Measurements from ENCODE around the gene ITGB5.

The ITGB5 gene

DNA sequence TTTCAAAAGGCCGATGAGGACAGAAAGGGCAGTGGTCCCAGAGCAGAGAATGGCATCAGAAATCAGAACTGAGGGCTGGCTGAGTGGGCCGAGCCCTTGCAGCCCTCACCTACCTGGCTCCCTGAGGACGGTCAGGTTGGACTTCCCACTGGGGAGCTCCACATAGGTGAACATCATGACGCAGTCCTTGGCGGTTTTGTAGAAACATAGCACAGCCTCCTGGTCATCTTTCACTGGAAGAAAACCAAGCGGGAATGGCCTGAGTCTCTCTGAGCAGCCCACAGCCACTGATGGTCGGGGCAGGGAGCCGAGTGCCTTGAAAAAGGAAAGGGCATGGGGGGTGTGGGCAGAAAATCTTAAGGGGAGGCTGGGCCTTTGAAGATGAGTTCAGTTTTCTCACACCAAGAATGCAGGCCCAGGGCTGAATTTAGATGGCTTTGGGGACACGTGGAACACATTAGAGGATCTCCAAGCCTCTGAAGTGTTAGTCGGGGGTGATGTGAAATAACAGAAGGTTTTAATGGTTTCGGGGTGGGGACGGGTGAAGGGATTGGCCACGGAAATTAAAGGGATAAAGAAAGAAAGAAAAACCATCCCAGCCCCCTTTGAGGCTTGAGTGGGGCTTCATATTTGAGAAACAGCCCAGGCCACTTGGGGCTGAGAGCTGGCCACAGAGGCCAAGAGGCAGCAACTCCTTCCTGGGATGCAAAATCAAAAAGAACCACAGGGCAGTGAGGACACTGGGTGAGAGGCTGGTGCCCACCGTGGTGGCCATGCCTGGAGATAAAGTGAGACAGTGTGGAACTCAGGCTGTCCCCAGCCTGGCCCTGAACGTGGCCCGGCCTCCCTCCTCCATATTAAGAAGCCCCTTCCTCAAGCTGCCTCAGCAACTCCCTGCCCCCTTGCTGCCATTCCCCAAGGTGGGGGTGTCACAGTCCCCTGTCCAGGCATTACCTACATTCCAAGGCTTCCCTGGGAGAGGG is 120.8 kb downstream of the ITGB5 start:
- TF ChIP-seq, protein P1, sequence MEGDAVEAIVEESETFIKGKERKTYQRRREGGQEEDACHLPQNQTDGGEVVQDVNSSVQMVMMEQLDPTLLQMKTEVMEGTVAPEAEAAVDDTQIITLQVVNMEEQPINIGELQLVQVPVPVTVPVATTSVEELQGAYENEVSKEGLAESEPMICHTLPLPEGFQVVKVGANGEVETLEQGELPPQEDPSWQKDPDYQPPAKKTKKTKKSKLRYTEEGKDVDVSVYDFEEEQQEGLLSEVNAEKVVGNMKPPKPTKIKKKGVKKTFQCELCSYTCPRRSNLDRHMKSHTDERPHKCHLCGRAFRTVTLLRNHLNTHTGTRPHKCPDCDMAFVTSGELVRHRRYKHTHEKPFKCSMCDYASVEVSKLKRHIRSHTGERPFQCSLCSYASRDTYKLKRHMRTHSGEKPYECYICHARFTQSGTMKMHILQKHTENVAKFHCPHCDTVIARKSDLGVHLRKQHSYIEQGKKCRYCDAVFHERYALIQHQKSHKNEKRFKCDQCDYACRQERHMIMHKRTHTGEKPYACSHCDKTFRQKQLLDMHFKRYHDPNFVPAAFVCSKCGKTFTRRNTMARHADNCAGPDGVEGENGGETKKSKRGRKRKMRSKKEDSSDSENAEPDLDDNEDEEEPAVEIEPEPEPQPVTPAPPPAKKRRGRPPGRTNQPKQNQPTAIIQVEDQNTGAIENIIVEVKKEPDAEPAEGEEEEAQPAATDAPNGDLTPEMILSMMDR (IDR thresholded peaks at IDR 0.05; ENCODE audit: low read depth, low read length): no peak
- H3K4me3 ChIP-seq (replicated peaks in 1 of 2; ENCODE audit: low read depth in 2 of 2, low read length in 2 of 2): no peak overlapping the region
- no peak for DNase-seq (ENCODE audit: low read depth in 2 of 2)

DNA sequence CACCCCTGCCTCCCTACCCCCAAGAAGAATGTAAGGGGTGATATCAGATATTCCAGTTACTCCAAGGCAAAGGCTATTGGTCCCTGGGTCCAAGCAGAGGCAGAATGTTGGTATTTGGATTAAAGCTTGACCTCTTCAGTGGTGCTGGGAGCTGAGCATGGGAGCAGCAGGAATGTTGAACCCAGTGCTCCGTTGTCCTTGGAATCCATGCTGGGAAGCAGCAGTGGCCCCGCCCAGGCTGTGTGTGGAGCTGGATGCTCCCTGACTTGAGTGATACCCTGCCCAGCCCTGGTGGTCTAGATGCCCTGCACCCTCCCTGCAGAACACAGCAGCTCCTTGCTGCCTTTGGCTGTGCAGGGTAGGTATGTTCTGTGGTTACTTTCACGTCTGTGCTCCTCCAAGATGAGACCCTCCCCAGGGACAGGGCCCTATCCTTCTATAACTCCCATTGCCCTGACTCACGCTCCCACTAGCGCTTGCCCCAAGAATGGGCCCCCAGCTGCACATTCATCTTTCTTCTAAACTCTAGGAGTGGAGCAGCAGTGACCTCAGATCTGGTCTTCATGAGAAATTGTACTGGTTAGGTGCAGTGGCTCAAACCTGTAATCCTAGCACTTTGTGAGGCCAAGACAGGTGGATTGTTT is 121.8 kb downstream of the ITGB5 start:
- H3K4me3 ChIP-seq (replicated peaks in 1 of 2; ENCODE audit: low read depth in 2 of 2, low read length in 2 of 2): no peak overlapping the region
- TF ChIP-seq, protein P1 (IDR thresholded peaks at IDR 0.05; ENCODE audit: low read depth, low read length): no peak
- DNase-seq (ENCODE audit: low read depth in 2 of 2): no peak

DNA sequence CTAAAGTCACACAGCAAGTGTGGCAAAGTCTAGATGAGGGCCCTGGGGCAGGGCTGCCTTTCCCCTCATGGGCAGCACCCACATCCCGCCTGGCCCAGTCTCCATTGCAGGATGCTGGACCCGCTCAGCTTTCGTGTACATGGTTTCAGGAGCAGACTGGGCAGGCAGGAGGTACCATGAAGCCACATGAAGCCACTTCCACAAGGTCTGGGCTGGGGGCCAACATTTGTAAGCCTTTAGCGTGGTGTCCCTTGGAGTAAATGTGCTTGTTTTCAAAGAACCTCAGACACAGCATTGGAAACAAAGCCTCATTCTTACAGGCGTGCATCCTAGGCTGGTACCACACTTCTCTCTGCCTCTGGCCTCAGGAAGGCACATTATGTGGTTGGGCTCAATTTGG is 122.4 kb downstream of the ITGB5 start:
- TF ChIP-seq, protein P1 (IDR thresholded peaks at IDR 0.05; ENCODE audit: low read depth, low read length): no peak
- H3K4me3 ChIP-seq (replicated peaks in 1 of 2; ENCODE audit: low read depth in 2 of 2, low read length in 2 of 2): no peak overlapping the region
- DNase-seq (ENCODE audit: low read depth in 2 of 2): no peak

DNA sequence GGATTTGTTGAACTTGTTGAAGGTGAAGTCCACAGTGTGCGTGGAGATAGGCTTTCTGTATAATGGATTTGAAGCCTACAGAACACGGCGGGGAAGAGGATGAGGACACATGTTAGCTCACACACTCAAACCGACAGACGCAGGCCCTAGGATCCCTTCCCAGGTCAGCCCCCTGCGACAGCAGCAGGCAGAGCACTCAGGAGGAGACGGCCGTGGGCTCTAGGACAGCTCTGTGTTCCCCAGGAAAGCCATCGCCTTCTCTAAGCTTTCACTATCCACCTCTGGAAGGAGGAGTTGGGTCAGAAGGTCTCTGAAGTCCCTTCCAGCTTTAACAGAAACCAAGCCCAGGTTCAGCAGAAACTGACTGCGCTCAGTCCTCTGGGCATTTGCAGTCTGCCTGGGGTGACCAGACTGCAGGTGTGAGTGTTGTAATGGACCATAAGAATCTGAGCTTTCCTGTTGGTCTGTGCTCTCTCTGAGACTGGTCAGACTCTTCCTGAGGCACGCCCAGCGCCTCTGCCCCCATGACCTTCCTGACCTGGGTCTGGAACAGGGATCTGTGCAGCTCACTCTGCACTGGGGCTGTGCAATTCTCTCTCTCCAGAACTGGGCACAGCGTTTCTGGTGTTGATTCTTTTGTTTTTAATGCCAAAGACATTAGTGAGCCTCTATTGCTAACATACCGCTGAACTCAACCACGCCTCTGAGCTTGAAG is 123.4 kb downstream of the ITGB5 start:
- DNase-seq (ENCODE audit: low read depth in 2 of 2): no peak
- no peak overlapping the region for H3K4me3 ChIP-seq (replicated peaks in 1 of 2; ENCODE audit: low read depth in 2 of 2, low read length in 2 of 2)
- TF ChIP-seq, protein P1 (IDR thresholded peaks at IDR 0.05; ENCODE audit: low read depth, low read length): no peak

DNA sequence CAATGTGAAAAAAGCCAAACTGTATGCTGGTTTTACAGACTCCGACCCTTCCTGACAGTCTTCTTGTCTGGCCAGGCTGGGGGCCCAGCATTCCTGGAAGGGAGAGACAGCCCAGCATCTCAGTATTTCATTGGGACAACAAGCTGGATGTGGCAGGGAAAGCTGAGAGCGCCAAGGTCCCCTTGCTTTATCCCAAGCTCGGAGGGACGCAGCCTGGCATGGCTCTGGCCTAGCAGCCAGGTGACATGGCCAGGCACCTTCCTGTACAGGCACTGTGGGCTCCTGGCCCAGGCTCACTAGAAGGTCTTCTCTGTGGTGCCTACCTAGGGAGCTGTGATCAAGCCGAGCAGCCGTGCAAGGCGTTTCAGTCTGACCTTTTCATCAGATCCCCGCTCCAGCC is 124.0 kb downstream of the ITGB5 start:
- TF ChIP-seq, protein P1 (IDR thresholded peaks at IDR 0.05; ENCODE audit: low read depth, low read length): no peak
- no peak overlapping the region for H3K4me3 ChIP-seq (replicated peaks in 1 of 2; ENCODE audit: low read depth in 2 of 2, low read length in 2 of 2)
- DNase-seq (ENCODE audit: low read depth in 2 of 2): no peak

DNA sequence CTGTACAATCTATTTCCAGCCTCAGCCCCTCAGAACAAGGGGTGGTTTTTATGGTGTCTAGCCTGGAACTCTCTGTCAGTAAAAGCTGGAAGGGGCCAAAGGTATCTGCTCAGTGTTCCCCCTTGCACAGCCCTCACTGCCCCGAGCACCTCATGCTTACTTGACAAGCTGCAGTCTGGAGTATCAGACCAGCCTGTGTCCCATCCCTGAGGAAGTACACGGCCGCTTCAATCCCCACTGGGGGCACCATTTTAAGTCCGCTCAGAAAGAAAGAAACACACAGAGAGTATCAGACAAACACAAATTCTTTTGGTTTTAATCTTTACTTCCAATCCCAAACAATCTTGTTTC is 124.5 kb downstream of the ITGB5 start:
- no peak overlapping the region for H3K4me3 ChIP-seq (replicated peaks in 1 of 2; ENCODE audit: low read depth in 2 of 2, low read length in 2 of 2)
- no peak for DNase-seq (ENCODE audit: low read depth in 2 of 2)
- TF ChIP-seq, protein P1 (IDR thresholded peaks at IDR 0.05; ENCODE audit: low read depth, low read length): no peak

All from cardiac fibroblast (primary cell).